ENCODE measurements around the gene C6orf136. TPM values are rescaled to one million over a fixed set of nuclear protein-coding genes. Genes with fewer than 3 reads are reported as not detected.
A peak's percentile ranks its signal among the peaks of the same experiment; 100 is the strongest.

Gene C6orf136
- total and polyA plus RNA-seq, 9 of the 15 experiments (the other 6 are each of a cell fraction or from before 2014, with no cell fraction given) = 14.1 to 63.1 (median 18.4) TPM

- TF ChIP-seq, protein P1, sequence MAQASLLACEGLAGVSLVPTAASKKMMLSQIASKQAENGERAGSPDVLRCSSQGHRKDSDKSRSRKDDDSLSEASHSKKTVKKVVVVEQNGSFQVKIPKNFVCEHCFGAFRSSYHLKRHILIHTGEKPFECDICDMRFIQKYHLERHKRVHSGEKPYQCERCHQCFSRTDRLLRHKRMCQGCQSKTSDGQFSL (CRISPR knock-in tag; IDR thresholded peaks at IDR 0.05) = peak; percentile 45; the same call in 1 of the 2 replicates
- TF ChIP-seq, protein P1 (tag; IDR thresholded peaks at IDR 0.05) = no peak
- TF ChIP-seq L3MBTL2 (IDR thresholded peaks at IDR 0.05) (peak; percentile 75), DPF2 (IDR thresholded peaks at IDR 0.05) (peak; percentile 82), YBX1 (IDR thresholded peaks at IDR 0.05) (no peak), FOSL1 (tag; conservative IDR thresholded peaks at IDR 0.05) (peak; percentile 96), MYNN (IDR thresholded peaks at IDR 0.05) (peak; percentile 77; the same call in 1 of the 2 replicates), MYNN (CRISPR knock-in tag; IDR thresholded peaks at IDR 0.05) (no peak), KDM2B (CRISPR knock-in tag; IDR thresholded peaks at IDR 0.05) (peak; percentile 7; the same call in 1 of the 2 replicates), SRSF1 (IDR thresholded peaks at IDR 0.05; ENCODE audit: low read depth, low read length) (peak; percentile 97), MYBL2 (IDR thresholded peaks at IDR 0.05; ENCODE audit: low read depth) (no peak), MYBL2 (CRISPR knock-in tag; IDR thresholded peaks at IDR 0.05; ENCODE audit: borderline replicate concordance) (no peak), NR2C1 (IDR thresholded peaks at IDR 0.05) (no peak), NR2C1 (tag; IDR thresholded peaks at IDR 0.05) (peak; percentile 38; the same call in 1 of the 2 replicates), LEF1 (IDR thresholded peaks at IDR 0.05) (peak; percentile 85), ZNF408 (CRISPR knock-in tag; IDR thresholded peaks at IDR 0.05; ENCODE audit: low read depth) (no peak), MXD1 (CRISPR knock-in tag; IDR thresholded peaks at IDR 0.05; ENCODE audit: borderline replicate concordance, poor library complexity, severe bottlenecking) (no peak), ZEB2 (IDR thresholded peaks at IDR 0.05) (peak; percentile 88), CBX2 (IDR thresholded peaks at IDR 0.05; ENCODE audit: insufficient read depth, low read length, poor library complexity, severe bottlenecking) (no peak), CTBP1 (IDR thresholded peaks at IDR 0.05; ENCODE audit: borderline replicate concordance) (peak; percentile 92; the same call in 1 of the 2 replicates), HCFC1 (IDR thresholded peaks at IDR 0.05; ENCODE audit: low read depth, low read length) (no peak), FIP1L1 (IDR thresholded peaks at IDR 0.05; ENCODE audit: low read depth, low read length, poor library complexity, severe bottlenecking) (peak; percentile 83)
- TF ChIP-seq, protein P2, sequence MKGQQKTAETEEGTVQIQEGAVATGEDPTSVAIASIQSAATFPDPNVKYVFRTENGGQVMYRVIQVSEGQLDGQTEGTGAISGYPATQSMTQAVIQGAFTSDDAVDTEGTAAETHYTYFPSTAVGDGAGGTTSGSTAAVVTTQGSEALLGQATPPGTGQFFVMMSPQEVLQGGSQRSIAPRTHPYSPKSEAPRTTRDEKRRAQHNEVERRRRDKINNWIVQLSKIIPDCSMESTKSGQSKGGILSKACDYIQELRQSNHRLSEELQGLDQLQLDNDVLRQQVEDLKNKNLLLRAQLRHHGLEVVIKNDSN (CRISPR knock-in tag; IDR thresholded peaks at IDR 0.05) = peak; percentile 77
- TF ChIP-seq, protein P3, sequence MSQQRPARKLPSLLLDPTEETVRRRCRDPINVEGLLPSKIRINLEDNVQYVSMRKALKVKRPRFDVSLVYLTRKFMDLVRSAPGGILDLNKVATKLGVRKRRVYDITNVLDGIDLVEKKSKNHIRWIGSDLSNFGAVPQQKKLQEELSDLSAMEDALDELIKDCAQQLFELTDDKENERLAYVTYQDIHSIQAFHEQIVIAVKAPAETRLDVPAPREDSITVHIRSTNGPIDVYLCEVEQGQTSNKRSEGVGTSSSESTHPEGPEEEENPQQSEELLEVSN (IDR thresholded peaks at IDR 0.05; ENCODE audit: borderline replicate concordance in 1 of 2, extremely low read depth in 1 of 2, insufficient read depth in 1 of 2, insufficient read length in 1 of 2, low read depth in 1 of 2, low read length in 1 of 2, poor library complexity in 1 of 2, severe bottlenecking in 1 of 2) = peak; percentile 70 to 87
- TF ChIP-seq, protein P4, sequence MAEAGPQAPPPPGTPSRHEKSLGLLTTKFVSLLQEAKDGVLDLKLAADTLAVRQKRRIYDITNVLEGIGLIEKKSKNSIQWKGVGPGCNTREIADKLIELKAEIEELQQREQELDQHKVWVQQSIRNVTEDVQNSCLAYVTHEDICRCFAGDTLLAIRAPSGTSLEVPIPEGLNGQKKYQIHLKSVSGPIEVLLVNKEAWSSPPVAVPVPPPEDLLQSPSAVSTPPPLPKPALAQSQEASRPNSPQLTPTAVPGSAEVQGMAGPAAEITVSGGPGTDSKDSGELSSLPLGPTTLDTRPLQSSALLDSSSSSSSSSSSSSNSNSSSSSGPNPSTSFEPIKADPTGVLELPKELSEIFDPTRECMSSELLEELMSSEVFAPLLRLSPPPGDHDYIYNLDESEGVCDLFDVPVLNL (CRISPR knock-in tag; IDR thresholded peaks at IDR 0.05; ENCODE audit: low read depth) = 0 out of 2 replicates have a peak, but pooled peaks have one; percentile 49
These were observed 40.1 kb downstream of the C6orf136 start (continued) for GRCh38 chr6:30686908-30687658.

Measured in K562 (cell line).